NCI-H1694 (cell line): ENCODE results near the gene OAS3.
"Not testable (repeated sequence)": the region's sequence is repeated elsewhere in the genome, so short reads cannot be mapped to it uniquely, and the experiment has no call there.

Source experiments
- DNase-seq: peaks from one replicate; lab custom pipeline; 2025; lab: John Stamatoyannopoulos, UW

Gene OAS3

GRCh38 chr12:112924986-112925385 lies 13.3 kb upstream of the OAS3 start:
- DNase-seq: no peak

- not testable (repeated sequence) for DNase-seq
Observed at GRCh38 chr12:112926416-112927033, 11.7 kb upstream of the OAS3 start.

- no peak for DNase-seq
Observed at GRCh38 chr12:112927475-112927874, 10.8 kb upstream of the OAS3 start.

- DNase-seq: no peak
Observed at GRCh38 chr12:112927925-112928324, 10.3 kb upstream of the OAS3 start.

- no peak for DNase-seq
Observed at GRCh38 chr12:112928978-112929377, 9.3 kb upstream of the OAS3 start.

GRCh38 chr12:112929715-112930114 lies 8.6 kb upstream of the OAS3 start:
- DNase-seq: no peak

- DNase-seq: no peak
Observed at GRCh38 chr12:112930350-112930749, 7.9 kb upstream of the OAS3 start.

- no peak for DNase-seq
Observed at GRCh38 chr12:112932485-112933128, 5.7 kb upstream of the OAS3 start.

GRCh38 chr12:112933129-112933505 lies 5.2 kb upstream of the OAS3 start:
- DNase-seq: no peak

- DNase-seq: no peak
Observed at GRCh38 chr12:112936264-112936663, 2.0 kb upstream of the OAS3 start.

GRCh38 chr12:112936927-112937326 lies 1.3 kb upstream of the OAS3 start:
- no peak for DNase-seq

GRCh38 chr12:112938751-112939150 lies 477 bp downstream of the OAS3 start:
- no peak for DNase-seq

GRCh38 chr12:112939761-112940381 lies 1.6 kb downstream of the OAS3 start:
- DNase-seq: no peak

GRCh38 chr12:112941528-112942335 lies 3.5 kb downstream of the OAS3 start:
- no peak for DNase-seq

GRCh38 chr12:112942572-112942971 lies 4.3 kb downstream of the OAS3 start:
- no peak for DNase-seq

GRCh38 chr12:112944024-112944690 lies 5.9 kb downstream of the OAS3 start:
- no peak for DNase-seq

- DNase-seq: no peak
Observed at GRCh38 chr12:112945515-112945914, 7.2 kb downstream of the OAS3 start.

- DNase-seq: no peak
Observed at GRCh38 chr12:112946236-112947000, 8.1 kb downstream of the OAS3 start.

GRCh38 chr12:112947314-112947713 lies 9.0 kb downstream of the OAS3 start:
- DNase-seq: no peak

GRCh38 chr12:112947761-112948160 lies 9.5 kb downstream of the OAS3 start:
- no peak for DNase-seq

- no peak for DNase-seq
Observed at GRCh38 chr12:112948806-112949205, 10.5 kb downstream of the OAS3 start.
